K562 (cell line): ENCODE results near the gene LRMDA.

Experiments used
- CHD4 ChIP-seq: fragments of 200-600 bp; sonication (generic); IDR thresholded peaks from 3 replicates; pipeline ENCODE4 v1.6.1; 2012; ENCODE audit warnings: low read depth, mild to moderate bottlenecking, mixed read lengths, low read length, inconsistent platforms; ENCODE audit not compliant: insufficient read depth, insufficient replicate concordance, poor library complexity, severe bottlenecking
- FOSL1 ChIP-seq: fragments of 200-800 bp; sonication (Bioruptor generic); conservative IDR thresholded peaks from 2 replicates; pipeline ENCODE4 v1.6.1; 2016; ENCODE audit warnings: missing genetic modification characterization, missing compliant biosample characterization
- MYNN ChIP-seq, 2 experiments: sonication (generic); formaldehyde crosslinking in 1 of 2; IDR thresholded peaks; 2 replicates each; pipeline versions ENCODE4 v1.5.0 to v1.6.1; 2016 to 2020; ENCODE audit warnings: antibody characterized with exemption in 1 of 2, missing genetic modification reagents in 1 of 2
- NFYB ChIP-seq: IDR thresholded peaks from 2 replicates; pipeline ENCODE4 v1.6.1; 2011; ENCODE audit warnings: mild to moderate bottlenecking, moderate library complexity; ENCODE audit not compliant: insufficient read length; ENCODE audit errors: extremely low read depth
- RCOR1 ChIP-seq, 2 experiments: IDR thresholded peaks; 2 replicates each; pipeline ENCODE4 v1.6.1; 2012; ENCODE audit warnings: low read depth in 2 of 2, low read length in 2 of 2, borderline replicate concordance in 1 of 2, improper control_type of control experiment in 1 of 2
- SRSF3 ChIP-seq: fragments of 200-400 bp; formaldehyde crosslinking; IDR thresholded peaks from 2 replicates; pipeline ENCODE4 v1.6.1; 2016; ENCODE audit warnings: mild to moderate bottlenecking, low read length, moderate library complexity; ENCODE audit not compliant: insufficient read depth
- TCF7L2 ChIP-seq: fragments of 150-350 bp; IDR thresholded peaks from 2 replicates; pipeline ENCODE4 v1.6.1; 2016; ENCODE audit warnings: low read depth, mild to moderate bottlenecking, low read length, moderate library complexity
- ZFX ChIP-seq: sonication (generic); formaldehyde crosslinking; IDR thresholded peaks from 2 replicates; pipeline ENCODE4 v1.8.0; 2022; ENCODE audit warnings: mild to moderate bottlenecking, missing genetic modification reagents, moderate library complexity
- ZNF431 ChIP-seq: sonication (generic); formaldehyde crosslinking; IDR thresholded peaks from 2 replicates; pipeline ENCODE4 v1.8.0; 2022; ENCODE audit warnings: mild to moderate bottlenecking, missing genetic modification reagents
- TF ChIP-seq, protein P1 (sequence below): sonication (generic); formaldehyde crosslinking; IDR thresholded peaks from 2 replicates; pipeline ENCODE4 v1.8.1; 2022; ENCODE audit warnings: missing genetic modification reagents
- TF ChIP-seq, protein P2 (sequence below), 2 experiments: fragments of 450-650 bp in 1 of 2; sonication (generic) in 1 of 2; formaldehyde crosslinking; conservative IDR thresholded peaks; 2 replicates each; pipeline versions ENCODE4 v1.4.0 to v1.8.1; 2020 to 2022; ENCODE audit warnings: mild to moderate bottlenecking in 1 of 2, missing genetic modification reagents in 1 of 2
- TF ChIP-seq, protein P3 (sequence below), 3 experiments: IDR thresholded peaks in 2 of 3; conservative IDR thresholded peaks in 1 of 3; 2 replicates each; pipeline ENCODE4 v1.5.1; 2011 to 2012; ENCODE audit warnings: low read length in 3 of 3, mild to moderate bottlenecking in 3 of 3, control low read depth in 2 of 3, improper control_type of control experiment in 1 of 3, inconsistent platforms in 1 of 3, low read depth in 1 of 3, mixed read lengths in 1 of 3, moderate library complexity in 1 of 3; ENCODE audit not compliant: insufficient read depth in 2 of 3
- TF ChIP-seq, protein P4 (sequence below): sonication (generic); formaldehyde crosslinking; IDR thresholded peaks from 2 replicates; pipeline ENCODE4 v1.8.0; 2023; ENCODE audit warnings: mild to moderate bottlenecking, missing genetic modification reagents

DNA sequence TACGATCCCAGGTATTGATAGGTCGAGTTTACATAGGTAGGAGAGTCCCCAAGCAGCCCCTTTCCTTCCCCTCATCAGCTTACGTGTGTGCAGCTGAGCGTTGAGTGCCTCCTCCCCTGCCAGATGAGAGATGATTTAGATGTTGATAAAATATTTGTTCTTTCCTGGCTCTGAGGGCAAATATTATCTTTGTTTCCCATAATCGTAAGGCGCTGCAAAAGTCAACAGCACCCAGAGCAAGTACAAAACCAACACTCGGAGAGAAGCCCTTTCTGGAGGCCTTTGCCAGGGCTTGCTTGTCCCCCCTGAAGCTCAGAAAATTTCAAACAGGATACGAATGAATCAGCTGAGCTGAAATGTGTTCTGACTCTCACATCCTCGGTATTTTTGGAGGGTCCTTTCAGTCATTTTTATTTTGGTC lies 683.2 kb downstream of the LRMDA start:
- no peak for TF ChIP-seq FOSL1
- TF ChIP-seq MYNN (IDR thresholded peaks at IDR 0.05), result no peak
- TF ChIP-seq MYNN (CRISPR knock-in tag; IDR thresholded peaks at IDR 0.05), result no peak
- TF ChIP-seq ZFX (CRISPR knock-in tag), result no peak
- no peak for TF ChIP-seq RCOR1 (IDR thresholded peaks at IDR 0.05; ENCODE audit: borderline replicate concordance in 1 of 2, low read depth in 2 of 2, low read length in 2 of 2)
- no peak for TF ChIP-seq SRSF3
- TF ChIP-seq, protein P1, sequence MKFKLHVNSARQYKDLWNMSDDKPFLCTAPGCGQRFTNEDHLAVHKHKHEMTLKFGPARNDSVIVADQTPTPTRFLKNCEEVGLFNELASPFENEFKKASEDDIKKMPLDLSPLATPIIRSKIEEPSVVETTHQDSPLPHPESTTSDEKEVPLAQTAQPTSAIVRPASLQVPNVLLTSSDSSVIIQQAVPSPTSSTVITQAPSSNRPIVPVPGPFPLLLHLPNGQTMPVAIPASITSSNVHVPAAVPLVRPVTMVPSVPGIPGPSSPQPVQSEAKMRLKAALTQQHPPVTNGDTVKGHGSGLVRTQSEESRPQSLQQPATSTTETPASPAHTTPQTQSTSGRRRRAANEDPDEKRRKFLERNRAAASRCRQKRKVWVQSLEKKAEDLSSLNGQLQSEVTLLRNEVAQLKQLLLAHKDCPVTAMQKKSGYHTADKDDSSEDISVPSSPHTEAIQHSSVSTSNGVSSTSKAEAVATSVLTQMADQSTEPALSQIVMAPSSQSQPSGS (CRISPR knock-in tag), result no peak
- TF ChIP-seq, protein P2, sequence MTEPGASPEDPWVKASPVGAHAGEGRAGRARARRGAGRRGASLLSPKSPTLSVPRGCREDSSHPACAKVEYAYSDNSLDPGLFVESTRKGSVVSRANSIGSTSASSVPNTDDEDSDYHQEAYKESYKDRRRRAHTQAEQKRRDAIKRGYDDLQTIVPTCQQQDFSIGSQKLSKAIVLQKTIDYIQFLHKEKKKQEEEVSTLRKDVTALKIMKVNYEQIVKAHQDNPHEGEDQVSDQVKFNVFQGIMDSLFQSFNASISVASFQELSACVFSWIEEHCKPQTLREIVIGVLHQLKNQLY (CRISPR knock-in tag; conservative IDR thresholded peaks at IDR 0.05), result no peak
- TF ChIP-seq CHD4, result no peak
- no peak for TF ChIP-seq TCF7L2
- TF ChIP-seq ZNF431 (CRISPR knock-in tag), result no peak
- TF ChIP-seq, protein P3, sequence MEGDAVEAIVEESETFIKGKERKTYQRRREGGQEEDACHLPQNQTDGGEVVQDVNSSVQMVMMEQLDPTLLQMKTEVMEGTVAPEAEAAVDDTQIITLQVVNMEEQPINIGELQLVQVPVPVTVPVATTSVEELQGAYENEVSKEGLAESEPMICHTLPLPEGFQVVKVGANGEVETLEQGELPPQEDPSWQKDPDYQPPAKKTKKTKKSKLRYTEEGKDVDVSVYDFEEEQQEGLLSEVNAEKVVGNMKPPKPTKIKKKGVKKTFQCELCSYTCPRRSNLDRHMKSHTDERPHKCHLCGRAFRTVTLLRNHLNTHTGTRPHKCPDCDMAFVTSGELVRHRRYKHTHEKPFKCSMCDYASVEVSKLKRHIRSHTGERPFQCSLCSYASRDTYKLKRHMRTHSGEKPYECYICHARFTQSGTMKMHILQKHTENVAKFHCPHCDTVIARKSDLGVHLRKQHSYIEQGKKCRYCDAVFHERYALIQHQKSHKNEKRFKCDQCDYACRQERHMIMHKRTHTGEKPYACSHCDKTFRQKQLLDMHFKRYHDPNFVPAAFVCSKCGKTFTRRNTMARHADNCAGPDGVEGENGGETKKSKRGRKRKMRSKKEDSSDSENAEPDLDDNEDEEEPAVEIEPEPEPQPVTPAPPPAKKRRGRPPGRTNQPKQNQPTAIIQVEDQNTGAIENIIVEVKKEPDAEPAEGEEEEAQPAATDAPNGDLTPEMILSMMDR (IDR thresholded peaks at IDR 0.05 in 2 of 3, conservative IDR thresholded peaks at IDR 0.05 in 1 of 3; ENCODE audit: insufficient read depth in 2 of 3, low read depth in 1 of 3, low read length in 3 of 3), result no peak
- TF ChIP-seq, protein P4, sequence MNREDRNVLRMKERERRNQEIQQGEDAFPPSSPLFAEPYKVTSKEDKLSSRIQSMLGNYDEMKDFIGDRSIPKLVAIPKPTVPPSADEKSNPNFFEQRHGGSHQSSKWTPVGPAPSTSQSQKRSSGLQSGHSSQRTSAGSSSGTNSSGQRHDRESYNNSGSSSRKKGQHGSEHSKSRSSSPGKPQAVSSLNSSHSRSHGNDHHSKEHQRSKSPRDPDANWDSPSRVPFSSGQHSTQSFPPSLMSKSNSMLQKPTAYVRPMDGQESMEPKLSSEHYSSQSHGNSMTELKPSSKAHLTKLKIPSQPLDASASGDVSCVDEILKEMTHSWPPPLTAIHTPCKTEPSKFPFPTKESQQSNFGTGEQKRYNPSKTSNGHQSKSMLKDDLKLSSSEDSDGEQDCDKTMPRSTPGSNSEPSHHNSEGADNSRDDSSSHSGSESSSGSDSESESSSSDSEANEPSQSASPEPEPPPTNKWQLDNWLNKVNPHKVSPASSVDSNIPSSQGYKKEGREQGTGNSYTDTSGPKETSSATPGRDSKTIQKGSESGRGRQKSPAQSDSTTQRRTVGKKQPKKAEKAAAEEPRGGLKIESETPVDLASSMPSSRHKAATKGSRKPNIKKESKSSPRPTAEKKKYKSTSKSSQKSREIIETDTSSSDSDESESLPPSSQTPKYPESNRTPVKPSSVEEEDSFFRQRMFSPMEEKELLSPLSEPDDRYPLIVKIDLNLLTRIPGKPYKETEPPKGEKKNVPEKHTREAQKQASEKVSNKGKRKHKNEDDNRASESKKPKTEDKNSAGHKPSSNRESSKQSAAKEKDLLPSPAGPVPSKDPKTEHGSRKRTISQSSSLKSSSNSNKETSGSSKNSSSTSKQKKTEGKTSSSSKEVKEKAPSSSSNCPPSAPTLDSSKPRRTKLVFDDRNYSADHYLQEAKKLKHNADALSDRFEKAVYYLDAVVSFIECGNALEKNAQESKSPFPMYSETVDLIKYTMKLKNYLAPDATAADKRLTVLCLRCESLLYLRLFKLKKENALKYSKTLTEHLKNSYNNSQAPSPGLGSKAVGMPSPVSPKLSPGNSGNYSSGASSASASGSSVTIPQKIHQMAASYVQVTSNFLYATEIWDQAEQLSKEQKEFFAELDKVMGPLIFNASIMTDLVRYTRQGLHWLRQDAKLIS (CRISPR knock-in tag), result no peak
- TF ChIP-seq NFYB, result no peak
